ENCODE measurements around the gene VPS35L.
"Not testable (repeated sequence)": the region's sequence is repeated elsewhere in the genome, so short reads cannot be mapped to it uniquely, and the experiment has no call there.

The VPS35L gene

GRCh38 chr16:19532601-19533000, 22.9 kb upstream of the VPS35L start:
- DNase-seq (ENCODE audit: low read depth), result no peak

GRCh38 chr16:19540241-19540970, 15.1 kb upstream of the VPS35L start:
- DNase-seq (ENCODE audit: low read depth), result no peak

- DNase-seq (ENCODE audit: low read depth), result no peak
Observed at GRCh38 chr16:19542138-19542821, 13.2 kb upstream of the VPS35L start.

GRCh38 chr16:19543278-19543996, 12.1 kb upstream of the VPS35L start:
- DNase-seq (ENCODE audit: low read depth), result not testable (repeated sequence)

- no peak for DNase-seq (ENCODE audit: low read depth)
Observed at GRCh38 chr16:19548144-19548543, 7.4 kb upstream of the VPS35L start.

- DNase-seq (ENCODE audit: low read depth), result no peak
Observed at GRCh38 chr16:19549673-19550072, 5.8 kb upstream of the VPS35L start.

GRCh38 chr16:19555938-19556771, 652 bp downstream of the VPS35L start:
- DNase-seq (ENCODE audit: low read depth), result peak; percentile 7

GRCh38 chr16:19559242-19559910, 3.9 kb downstream of the VPS35L start:
- DNase-seq (ENCODE audit: low read depth), result peak; percentile 52

GRCh38 chr16:19560078-19560477, 4.6 kb downstream of the VPS35L start:
- DNase-seq (ENCODE audit: low read depth), result no peak

GRCh38 chr16:19563377-19563776, 7.9 kb downstream of the VPS35L start:
- no peak for DNase-seq (ENCODE audit: low read depth)

- no peak for DNase-seq (ENCODE audit: low read depth)
Observed at GRCh38 chr16:19566362-19566761, 10.9 kb downstream of the VPS35L start.

GRCh38 chr16:19567560-19567959, 12.1 kb downstream of the VPS35L start:
- no peak for DNase-seq (ENCODE audit: low read depth)

GRCh38 chr16:19573997-19574396, 18.5 kb downstream of the VPS35L start:
- no peak for DNase-seq (ENCODE audit: low read depth)

- no peak for DNase-seq (ENCODE audit: low read depth)
Observed at GRCh38 chr16:19574615-19575014, 19.1 kb downstream of the VPS35L start.

GRCh38 chr16:19578378-19578971, 23.0 kb downstream of the VPS35L start:
- no peak for DNase-seq (ENCODE audit: low read depth)

GRCh38 chr16:19582050-19582831, 26.7 kb downstream of the VPS35L start:
- no peak for DNase-seq (ENCODE audit: low read depth)

GRCh38 chr16:19583665-19584300, 28.3 kb downstream of the VPS35L start:
- peak; percentile 62 for DNase-seq (ENCODE audit: low read depth)

GRCh38 chr16:19588661-19589060, 33.2 kb downstream of the VPS35L start:
- peak; percentile 19 for DNase-seq (ENCODE audit: low read depth)

- no peak for DNase-seq (ENCODE audit: low read depth)
Observed at GRCh38 chr16:19589106-19589505, 33.6 kb downstream of the VPS35L start.
